CD14-positive monocyte (primary cell): ENCODE data around the gene TUBB1. TPM values are rescaled to one million over a fixed set of nuclear protein-coding genes. Genes with fewer than 3 reads are reported as not detected.

ENCODE experiments used
- DNase-seq, 3 donors: peaks; one replicate each; pipeline ENCODE4 v3.0.0-alpha.2; 2011 to 2022
- H2AFZ ChIP-seq: 2 replicates; pipeline ENCODE4 v1.6.0; 2012; ENCODE audit warnings: mild to moderate bottlenecking, low read depth, low read length, inconsistent platforms; ENCODE audit not compliant: insufficient read depth, poor library complexity, severe bottlenecking
- H3K27ac ChIP-seq, 2 donors: 1 replicate in 1 of 2; 2 replicates in 1 of 2; pipeline ENCODE4 v1.5.1; 2012 to 2013; ENCODE audit warnings: low read length in 2 of 2, control low read depth in 1 of 2, inconsistent platforms in 1 of 2, low read depth in 1 of 2, mild to moderate bottlenecking in 1 of 2
- H3K27me3 ChIP-seq, 2 donors: one replicate each; pipeline versions ENCODE4 v1.6.0 to v1.6.1; 2011 to 2013; ENCODE audit warnings: low read length in 2 of 2; ENCODE audit not compliant: control insufficient read depth in 2 of 2, insufficient read depth in 2 of 2
- H3K36me3 ChIP-seq, 2 donors: replicated peaks in 1 of 2; 1 replicate in 1 of 2; 2 replicates in 1 of 2; pipeline versions ENCODE4 v1.5.1 to v1.6.1; 2012 to 2013; ENCODE audit warnings: low read length in 2 of 2, control low read depth in 1 of 2, inconsistent platforms in 1 of 2, mild to moderate bottlenecking in 1 of 2; ENCODE audit not compliant: insufficient read depth in 2 of 2, control insufficient read depth in 1 of 2
- H3K4me1 ChIP-seq, 2 donors: 1 replicate in 1 of 2; 2 replicates in 1 of 2; pipeline versions ENCODE4 v1.5.1 to v1.6.1; 2012 to 2013; ENCODE audit warnings: low read length in 2 of 2, control low read depth in 1 of 2, inconsistent platforms in 1 of 2, mild to moderate bottlenecking in 1 of 2, moderate library complexity in 1 of 2; ENCODE audit not compliant: insufficient read depth in 2 of 2, control insufficient read depth in 1 of 2
- H3K4me2 ChIP-seq: replicated peaks from 2 replicates; pipeline ENCODE3; 2012; ENCODE audit warnings: low read length, moderate library complexity, mild to moderate bottlenecking; ENCODE audit not compliant: poor library complexity, severe bottlenecking; ENCODE audit errors: extremely low read depth
- H3K4me3 ChIP-seq, 3 experiments: fragments of 200-600 bp in 1 of 3; sonication (generic) in 1 of 3; replicated peaks in 1 of 3; 1 replicate in 2 of 3; 2 replicates in 1 of 3; pipeline ENCODE4 v1.5.1; 2011 to 2013; ENCODE audit warnings: low read length in 3 of 3, mild to moderate bottlenecking in 3 of 3, control low read depth in 2 of 3, low read depth in 2 of 3, inconsistent platforms in 1 of 3, moderate library complexity in 1 of 3
- H3K79me2 ChIP-seq: 2 replicates; pipeline ENCODE4 v1.6.0; 2012; ENCODE audit warnings: mild to moderate bottlenecking, control low read depth, inconsistent platforms, low read length, moderate library complexity; ENCODE audit not compliant: insufficient read depth
- H3K9ac ChIP-seq: 2 replicates; pipeline ENCODE4 v1.6.0; 2017; ENCODE audit warnings: low read length, mild to moderate bottlenecking; ENCODE audit not compliant: insufficient read depth, poor library complexity, severe bottlenecking
- H3K9me3 ChIP-seq, 2 donors: replicated peaks in 1 of 2; 1 replicate in 1 of 2; 2 replicates in 1 of 2; pipeline versions ENCODE4 v1.5.1 to v1.6.1; 2012 to 2013; ENCODE audit warnings: low read length in 2 of 2, control low read depth in 1 of 2; ENCODE audit not compliant: control insufficient read depth in 1 of 2, insufficient read depth in 1 of 2
- H4K20me1 ChIP-seq: 2 replicates; pipeline ENCODE4 v1.6.0; 2012; ENCODE audit warnings: mild to moderate bottlenecking, low read length, control low read depth, moderate library complexity; ENCODE audit not compliant: insufficient read depth
- H3K27ac Mint-ChIP-seq, 7 donors: one replicate each; pipeline ENCODE4 v1.8.0; 2020; ENCODE audit warnings: mild to moderate bottlenecking in 7 of 7, mixed read lengths in 7 of 7, moderate library complexity in 6 of 7, inconsistent platforms in 2 of 7
- H3K27me3 Mint-ChIP-seq, 3 donors: one replicate each; pipeline ENCODE4 v1.8.0; 2021 to 2022; ENCODE audit warnings: low read depth in 3 of 3, mild to moderate bottlenecking in 3 of 3, mixed read lengths in 3 of 3, moderate library complexity in 3 of 3, inconsistent platforms in 1 of 3
- H3K36me3 Mint-ChIP-seq, 2 donors: one replicate each; pipeline ENCODE4 v1.8.0; 2020; ENCODE audit warnings: mixed read lengths in 2 of 2, inconsistent platforms in 1 of 2, mild to moderate bottlenecking in 1 of 2
- H3K4me1 Mint-ChIP-seq: one replicate; pipeline ENCODE4 v1.8.0; 2020; ENCODE audit warnings: mild to moderate bottlenecking, mixed read lengths
- H3K4me3 Mint-ChIP-seq, 2 donors: one replicate each; pipeline ENCODE4 v1.8.0; 2020; ENCODE audit warnings: mild to moderate bottlenecking in 2 of 2, mixed read lengths in 2 of 2, moderate library complexity in 1 of 2
- H3K9me3 Mint-ChIP-seq, 7 donors: one replicate each; pipeline ENCODE4 v1.8.0; 2020 to 2022; ENCODE audit warnings: mixed read lengths in 7 of 7, mild to moderate bottlenecking in 6 of 7, moderate library complexity in 6 of 7, inconsistent platforms in 2 of 7
- CTCF ChIP-seq: fragments of 200-600 bp; IDR thresholded peaks from one replicate; pipeline ENCODE4 v1.8.0; 2022; ENCODE audit warnings: antibody characterized with exemption, mild to moderate bottlenecking
- whole genome bisulfite sequencing: methylation state at CpG from one replicate; pipeline ENCODE4 v1.1.5; 2013; ENCODE audit warnings: missing lambda C conversion rate; ENCODE audit not compliant: insufficient coverage; 5-methylcytosine and 5-hydroxymethylcytosine counted together
- intact Hi-C, 2 donors: fragments of 100-400 bp; cut with micrococcal nuclease; formaldehyde crosslinking; loops; one replicate each; pipeline versions ENCODE4 v1.15.0 to v1.15.1; 2023
- polyA plus RNA-seq, 3 donors: library from polyadenylated mRNA; depleted of rRNA in 1 of 3; unstranded in 2 of 3; stranded (reverse) in 1 of 3; fragments of 300-500 nt in 2 of 3; fragments of >200 nt in 1 of 3; fragmentation: Illumina TruSeq in 2 of 3; gene quantifications; 1 replicate in 2 of 3; 2 replicates in 1 of 3; pipeline ENCODE4 v1.2.3, GENCODE V29; 2012 to 2021

Gene TUBB1
- polyA plus RNA-seq, 3 donors: 0.09 to 3.1 (median 2.4) TPM

GRCh38 chr20:59063358-59064213, 44.4 kb downstream of the TUBB1 start:
- no peak for TF ChIP-seq CTCF
- H3K36me3 ChIP-seq: no peaks in the 10 kb centered on the region
- 87% methylated on average over 13 of the region's 22 CpGs for WGBS
- no peak for DNase-seq
- H3K27ac Mint-ChIP-seq: no peak overlapping the region
- H3K9me3 ChIP-seq: no peaks in the 10 kb centered on the region
- H3K4me1 Mint-ChIP-seq: peaks cover 3% of the 10 kb centered on the region
- no peaks in the 10 kb centered on the region for H3K79me2 ChIP-seq
- no peak overlapping the region for H3K27ac ChIP-seq
- no peak overlapping the region for H2AFZ ChIP-seq
- no peak overlapping the region for H3K4me2 ChIP-seq
- H3K4me1 ChIP-seq: peaks cover under 1 to 3% of the 10 kb centered on the region in 2 donors
- intact Hi-C loops: no loop called here
- H3K4me3 ChIP-seq: no peak overlapping the region
- peaks cover 15 to 25% (median 16%) of the 10 kb centered on the region in 3 donors for H3K27me3 Mint-ChIP-seq
- no peaks in the 10 kb centered on the region for H4K20me1 ChIP-seq
- no peak overlapping the region for H3K9ac ChIP-seq
- peaks cover 19 to 21% of the 10 kb centered on the region in 2 donors for H3K27me3 ChIP-seq
- H3K9me3 Mint-ChIP-seq: no peaks in the 10 kb centered on the region
- H3K36me3 Mint-ChIP-seq: no peaks in the 10 kb centered on the region
- peak overlapping the region in 1 of 2 donors; percentile 43 for H3K4me3 Mint-ChIP-seq

- Mint-ChIP-seq H3K36me3 (no peaks in the 10 kb centered on the region), H3K4me1 (peaks cover 9% of the 10 kb centered on the region), H3K27ac (no peak overlapping the region), H3K9me3 (no peaks in the 10 kb centered on the region), H3K27me3 (peaks cover 15 to 25% (median 16%) of the 10 kb centered on the region in 3 donors), H3K4me3 (no peak overlapping the region)
- H3K4me3 ChIP-seq: no peak overlapping the region
- no peak overlapping the region for H3K27ac ChIP-seq
- peaks cover 19 to 21% of the 10 kb centered on the region in 2 donors for H3K27me3 ChIP-seq
- H3K36me3 ChIP-seq: no peaks in the 10 kb centered on the region
- H3K9me3 ChIP-seq: no peaks in the 10 kb centered on the region
- TF ChIP-seq CTCF: no peak
- H3K9ac ChIP-seq: no peak overlapping the region
- no peak overlapping the region for H2AFZ ChIP-seq
- no peak overlapping the region for H3K4me2 ChIP-seq
- WGBS: 100% methylated on average over 2 of the region's 4 CpGs
- H3K79me2 ChIP-seq: no peaks in the 10 kb centered on the region
- H4K20me1 ChIP-seq: no peaks in the 10 kb centered on the region
- DNase-seq: no peak
- H3K4me1 ChIP-seq: peaks cover 6 to 10% of the 10 kb centered on the region in 2 donors
- intact Hi-C loops: no loop called here
These were observed 45.0 kb downstream of the TUBB1 start for GRCh38 chr20:59064214-59064722.
